ENCODE measurements around the gene MLLT3.

GRCh38 chr9:20494035-20494434 lies 128.3 kb downstream of the MLLT3 start:
- TF ChIP-seq POLR2A (IDR thresholded peaks at IDR 0.05) (no peak), CTCF (IDR thresholded peaks at IDR 0.05) (no peak)

All from uterus (tissue), 2 donors.